ENCODE data around the gene LGALS12.
"Not testable (repeated sequence)": the region's sequence is repeated elsewhere in the genome, so short reads cannot be mapped to it uniquely, and the experiment has no call there.

The LGALS12 gene

DNA sequence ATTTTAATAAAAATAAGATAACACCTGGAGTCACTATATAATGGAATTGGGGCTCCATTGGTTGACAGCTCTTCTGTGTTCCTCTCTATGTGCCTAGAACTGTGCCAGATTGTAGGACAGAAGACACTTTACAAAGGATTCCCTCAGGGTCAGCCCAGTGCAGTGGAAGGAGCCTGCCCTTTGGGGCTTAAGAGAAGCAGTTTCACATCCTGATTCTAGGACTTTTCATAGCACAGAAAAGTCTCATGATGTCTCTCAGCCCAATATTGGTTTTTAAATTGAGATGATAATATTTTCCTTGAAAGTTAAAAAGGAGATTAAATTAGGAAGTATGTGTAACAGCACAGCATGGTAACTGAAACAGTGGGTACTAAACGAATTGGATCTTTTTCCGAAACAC lies 37.8 kb downstream of the LGALS12 start:
- H3K9me3 ChIP-seq: no peaks in the 10 kb centered on the region
- no peak for DNase-seq
- peaks cover 0 to 16% (median 0%) of the 10 kb centered on the region in 3 donors for H3K36me3 ChIP-seq
- H3K4me1 ChIP-seq: peaks cover 0 to 5% (median 0%) of the 10 kb centered on the region in 4 donors
- no peak overlapping the region for H3K4me3 ChIP-seq
- no peak overlapping the region for H3K27ac ChIP-seq
- no peak for TF ChIP-seq CTCF (IDR thresholded peaks at IDR 0.05)
- H3K27me3 ChIP-seq: no peaks in the 10 kb centered on the region
- intact Hi-C loops (cut with DNase I; ENCODE audit: low total_unique reads): no loop called here

DNA sequence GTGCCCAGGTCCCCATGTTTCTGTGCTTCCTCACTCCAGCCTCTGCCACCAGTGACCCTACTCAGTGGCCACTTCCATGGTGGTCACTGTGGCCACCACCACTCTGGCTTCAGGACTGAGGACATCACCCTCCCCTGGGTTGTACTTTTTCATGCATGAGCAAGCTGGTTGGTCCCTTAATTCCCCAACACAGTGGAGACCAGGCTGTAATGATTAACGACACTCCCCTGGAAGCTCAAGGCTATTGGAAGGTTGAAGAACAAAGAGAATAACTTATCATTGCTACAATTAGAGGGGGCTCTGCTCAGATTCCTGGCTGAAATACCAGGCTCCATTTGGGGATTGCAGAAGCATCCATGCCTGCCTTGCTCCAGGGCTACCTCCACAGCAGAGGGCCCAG lies 41.2 kb downstream of the LGALS12 start:
- Histone ChIP-seq H3K27me3 (no peaks in the 10 kb centered on the region), H3K9me3 (no peaks in the 10 kb centered on the region), H3K27ac (no peak overlapping the region), H3K4me1 (no peaks in the 10 kb centered on the region), H3K4me3 (no peak overlapping the region), H3K36me3 (peaks cover 0 to 16% (median 0%) of the 10 kb centered on the region in 3 donors)
- DNase-seq: no peak
- intact Hi-C loops (cut with DNase I; ENCODE audit: low total_unique reads): no loop called here
- TF ChIP-seq CTCF (IDR thresholded peaks at IDR 0.05): no peak

GRCh38 chr11:63548178-63548577 lies 42.3 kb downstream of the LGALS12 start:
- Histone ChIP-seq H3K4me1 (no peaks in the 10 kb centered on the region), H3K27ac (no peak overlapping the region), H3K4me3 (no peak overlapping the region), H3K9me3 (no peaks in the 10 kb centered on the region), H3K27me3 (no peaks in the 10 kb centered on the region), H3K36me3 (peaks cover 0 to 16% (median 0%) of the 10 kb centered on the region in 3 donors)
- no peak for DNase-seq
- intact Hi-C loops (cut with DNase I; ENCODE audit: low total_unique reads): no loop called here
- TF ChIP-seq CTCF (IDR thresholded peaks at IDR 0.05): no peak

- H3K9me3 ChIP-seq: no peaks in the 10 kb centered on the region
- no peak for DNase-seq
- intact Hi-C loops (cut with DNase I; ENCODE audit: low total_unique reads): no loop called here
Measured at GRCh38 chr11:63549411-63549810, 43.5 kb downstream of the LGALS12 start.

GRCh38 chr11:63550156-63550700 lies 44.3 kb downstream of the LGALS12 start:
- intact Hi-C loops (cut with DNase I; ENCODE audit: low total_unique reads); H3K27me3 ChIP-seq; H3K27ac ChIP-seq; H3K36me3 ChIP-seq; H3K4me3 ChIP-seq; DNase-seq; H3K4me1 ChIP-seq; H3K9me3 ChIP-seq: not testable (repeated sequence)

More at GRCh38 chr11:63549411-63549810, 43.5 kb downstream of the LGALS12 start:
- TF ChIP-seq CTCF (IDR thresholded peaks at IDR 0.05): no peak
- Histone ChIP-seq H3K36me3 (peaks cover 0 to 14% (median 0%) of the 10 kb centered on the region in 3 donors), H3K4me3 (no peak overlapping the region), H3K27me3 (no peaks in the 10 kb centered on the region), H3K4me1 (no peaks in the 10 kb centered on the region), H3K27ac (no peak overlapping the region)

GRCh38 chr11:63551091-63551888 lies 45.4 kb downstream of the LGALS12 start:
- H3K4me3 ChIP-seq: no peak overlapping the region
- no peaks in the 10 kb centered on the region for H3K27me3 ChIP-seq
- H3K27ac ChIP-seq: no peak overlapping the region
- no peaks in the 10 kb centered on the region for H3K9me3 ChIP-seq
- TF ChIP-seq CTCF (IDR thresholded peaks at IDR 0.05): no peak
- DNase-seq: no peak
- H3K4me1 ChIP-seq: no peaks in the 10 kb centered on the region
- H3K36me3 ChIP-seq: peaks cover 0 to 4% (median 0%) of the 10 kb centered on the region in 3 donors
- intact Hi-C loops (cut with DNase I; ENCODE audit: low total_unique reads): no loop called here
